Stromal cell of bone marrow (primary cell): Measurements from ENCODE around the gene KTN1.

ENCODE experiments used
- DNase-seq: peaks from one replicate; pipeline ENCODE4 v3.0.0-alpha.2; 2012; ENCODE audit warnings: low read depth

The KTN1 gene

GRCh38 chr14:55577229-55577628, 2.8 kb upstream of the KTN1 start:
- no peak for DNase-seq

DNA sequence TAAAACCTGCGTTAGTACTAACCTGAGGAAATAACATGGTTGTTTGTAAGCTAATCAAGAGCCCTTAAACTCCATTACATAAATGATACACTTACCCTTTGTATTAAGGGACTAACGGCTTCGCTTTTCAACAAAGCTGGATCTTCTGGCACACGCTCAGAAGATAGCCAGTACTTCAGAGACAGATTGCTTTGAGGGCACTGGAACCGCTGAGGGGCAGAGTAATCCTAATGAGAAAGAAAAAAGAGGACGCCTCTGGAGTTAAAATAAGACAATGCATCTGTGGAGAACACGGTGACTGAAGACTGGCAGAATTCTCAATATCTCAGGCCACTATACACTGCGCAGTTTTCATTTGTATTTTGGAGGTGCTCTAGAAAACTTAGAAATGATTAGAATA, 1.5 kb upstream of the KTN1 start:
- DNase-seq = no peak

- no peak for DNase-seq
Observed at GRCh38 chr14:55580470-55581341, 699 bp downstream of the KTN1 start.

- DNase-seq = no peak
Observed at GRCh38 chr14:55581342-55581771, 1.4 kb downstream of the KTN1 start.

DNA sequence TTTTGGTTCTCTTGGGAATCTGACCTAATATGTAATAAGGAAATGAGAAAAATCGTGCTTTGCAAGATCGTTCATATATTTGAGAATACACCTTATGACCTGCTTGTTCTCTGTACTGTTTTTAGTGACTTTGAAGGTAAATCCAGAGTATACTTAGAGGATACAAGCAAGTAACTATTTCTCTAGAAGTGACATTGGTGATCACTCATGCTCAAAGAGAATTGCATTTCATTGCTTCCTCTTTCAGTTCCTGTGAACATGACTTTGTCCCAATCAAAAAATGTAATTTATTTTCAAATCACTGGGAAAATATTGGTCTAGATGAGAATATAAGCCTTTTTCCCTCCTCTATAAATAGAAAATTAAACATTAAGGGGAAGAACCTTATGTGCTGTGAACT, 2.7 kb downstream of the KTN1 start:
- no peak for DNase-seq

GRCh38 chr14:55583942-55584468, 4.0 kb downstream of the KTN1 start:
- no peak for DNase-seq

GRCh38 chr14:55585854-55586253, 5.8 kb downstream of the KTN1 start:
- DNase-seq = no peak

DNA sequence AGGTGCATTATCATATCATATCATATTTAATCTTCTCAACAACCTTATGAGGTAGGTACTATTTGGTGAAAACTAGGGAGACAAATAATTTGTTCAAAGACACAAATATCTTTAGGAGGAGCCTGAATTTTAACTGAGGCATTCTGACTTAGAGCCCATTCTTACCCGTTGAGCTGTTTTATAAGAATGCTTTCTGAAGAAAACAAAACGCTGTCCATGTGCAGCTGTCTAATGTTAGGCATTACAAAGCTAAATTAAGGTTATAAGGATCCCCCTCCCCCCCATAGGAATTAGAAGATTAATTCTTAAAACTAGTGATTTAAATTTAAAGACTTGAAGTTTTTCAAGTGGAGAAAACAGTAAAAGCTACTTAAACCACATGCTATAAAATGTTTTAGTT, 6.4 kb downstream of the KTN1 start:
- no peak for DNase-seq

DNA sequence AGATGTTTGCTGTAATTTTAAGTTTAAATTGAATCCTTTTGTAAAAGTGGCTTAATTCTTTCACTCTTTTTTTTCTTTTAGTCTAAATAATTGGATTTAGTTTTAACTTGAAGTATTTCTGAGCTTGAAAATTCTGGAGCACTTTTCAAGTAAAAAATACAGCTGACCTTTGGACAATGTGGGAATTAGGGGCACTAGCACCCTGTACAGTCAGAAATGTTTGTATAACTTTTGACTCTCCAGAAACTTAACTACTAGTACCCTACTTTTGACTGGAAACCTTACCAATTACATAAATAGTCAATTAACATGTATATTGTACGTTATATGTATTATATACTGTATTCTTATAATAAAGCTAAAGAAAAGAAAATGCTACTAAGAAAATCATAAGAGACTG, 7.8 kb downstream of the KTN1 start:
- DNase-seq = no peak

GRCh38 chr14:55588259-55588699, 8.3 kb downstream of the KTN1 start:
- peak; percentile 38 for DNase-seq

DNA sequence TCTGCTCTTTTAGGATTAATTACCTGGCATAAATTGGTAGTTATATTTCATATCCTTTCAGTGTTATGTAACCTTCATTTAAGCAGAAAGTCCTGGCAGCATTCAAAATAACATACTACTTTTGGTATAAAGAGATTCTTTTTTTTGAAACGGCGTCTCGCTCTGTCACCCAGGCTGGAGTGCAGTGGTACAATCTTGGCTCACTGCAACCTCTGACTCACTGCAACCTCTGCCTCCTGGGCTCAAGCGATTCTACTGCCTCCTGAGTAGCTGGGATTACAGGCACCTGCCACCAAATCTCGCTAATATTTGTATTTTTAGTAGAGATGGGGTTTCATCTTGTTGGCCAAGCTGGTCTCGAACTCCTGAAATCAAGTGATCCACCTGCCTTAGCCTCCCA, 9.2 kb downstream of the KTN1 start:
- DNase-seq = no peak

GRCh38 chr14:55592436-55592835, 12.4 kb downstream of the KTN1 start:
- DNase-seq = no peak

DNA sequence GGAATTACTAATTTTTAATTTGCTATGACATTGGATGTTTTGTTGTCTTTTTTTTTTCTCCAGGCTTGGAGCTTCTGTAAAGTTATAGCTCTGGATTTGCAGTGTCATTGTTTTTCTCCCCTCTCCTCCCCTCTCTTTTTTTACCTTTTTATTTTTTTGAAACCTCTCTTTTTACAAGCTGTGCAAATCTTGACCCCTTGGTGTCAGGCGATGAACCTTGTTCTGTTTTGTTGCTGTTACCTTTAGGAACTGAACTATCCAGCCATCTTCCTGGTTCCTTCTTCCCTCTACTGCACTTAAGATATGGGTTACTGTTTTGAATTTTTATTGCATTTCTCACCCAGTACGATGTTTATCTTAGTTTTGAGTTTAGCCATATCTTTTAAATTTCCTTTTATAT, 13.7 kb downstream of the KTN1 start:
- no peak for DNase-seq

- DNase-seq = no peak
Observed at GRCh38 chr14:55599250-55599879, 19.4 kb downstream of the KTN1 start.

GRCh38 chr14:55600784-55601561, 21.0 kb downstream of the KTN1 start:
- DNase-seq = no peak

- no peak for DNase-seq
Observed at GRCh38 chr14:55603401-55603953, 23.5 kb downstream of the KTN1 start.

DNA sequence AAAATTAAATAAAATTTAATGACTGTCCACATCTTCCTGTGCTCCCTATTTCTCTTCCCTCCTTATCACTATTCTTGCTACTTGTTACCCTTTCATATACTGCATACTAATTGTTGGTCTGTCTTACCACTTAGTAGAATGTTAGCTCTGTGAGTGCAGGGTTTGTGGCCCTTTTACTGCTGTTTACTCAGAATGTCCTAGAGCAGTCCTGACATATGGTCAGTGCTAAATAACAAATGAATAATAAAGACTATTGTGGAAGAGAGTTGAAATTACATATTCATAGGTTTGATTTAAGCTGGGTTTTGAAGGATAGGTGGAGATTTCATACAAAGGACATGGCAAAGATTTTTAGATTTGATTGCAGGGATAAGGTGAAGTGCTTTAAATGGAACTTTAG, 24.5 kb downstream of the KTN1 start:
- no peak for DNase-seq

GRCh38 chr14:55604900-55605418, 25.0 kb downstream of the KTN1 start:
- DNase-seq = no peak

GRCh38 chr14:55605793-55606192, 25.8 kb downstream of the KTN1 start:
- DNase-seq = no peak

GRCh38 chr14:55607386-55607785, 27.4 kb downstream of the KTN1 start:
- no peak for DNase-seq

DNA sequence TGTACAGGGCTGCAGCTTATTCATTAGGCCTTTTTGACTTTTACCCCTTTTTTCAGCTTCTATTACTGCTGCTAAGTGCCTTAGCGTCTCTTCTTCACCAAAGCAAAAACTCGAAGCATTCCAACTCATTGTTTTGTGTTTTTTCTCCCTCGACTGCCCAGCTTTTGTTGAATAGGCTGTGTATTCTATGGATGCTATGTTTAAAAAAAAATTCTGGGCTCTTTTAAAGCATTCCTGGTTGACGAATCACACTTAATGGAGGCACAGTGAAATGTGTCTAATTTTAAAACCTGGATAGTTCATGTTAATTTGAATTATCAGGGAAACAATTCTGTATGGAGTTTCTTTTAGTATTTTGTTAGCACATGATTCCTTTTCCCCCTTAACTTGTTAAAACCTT, 29.7 kb downstream of the KTN1 start:
- DNase-seq = no peak
